ENCODE results near the gene CANX.
A peak's percentile ranks its signal among the peaks of the same experiment; 100 is the strongest.
"Not testable (repeated sequence)": the region's sequence is repeated elsewhere in the genome, so short reads cannot be mapped to it uniquely, and the experiment has no call there.

CANX gene, protein sequence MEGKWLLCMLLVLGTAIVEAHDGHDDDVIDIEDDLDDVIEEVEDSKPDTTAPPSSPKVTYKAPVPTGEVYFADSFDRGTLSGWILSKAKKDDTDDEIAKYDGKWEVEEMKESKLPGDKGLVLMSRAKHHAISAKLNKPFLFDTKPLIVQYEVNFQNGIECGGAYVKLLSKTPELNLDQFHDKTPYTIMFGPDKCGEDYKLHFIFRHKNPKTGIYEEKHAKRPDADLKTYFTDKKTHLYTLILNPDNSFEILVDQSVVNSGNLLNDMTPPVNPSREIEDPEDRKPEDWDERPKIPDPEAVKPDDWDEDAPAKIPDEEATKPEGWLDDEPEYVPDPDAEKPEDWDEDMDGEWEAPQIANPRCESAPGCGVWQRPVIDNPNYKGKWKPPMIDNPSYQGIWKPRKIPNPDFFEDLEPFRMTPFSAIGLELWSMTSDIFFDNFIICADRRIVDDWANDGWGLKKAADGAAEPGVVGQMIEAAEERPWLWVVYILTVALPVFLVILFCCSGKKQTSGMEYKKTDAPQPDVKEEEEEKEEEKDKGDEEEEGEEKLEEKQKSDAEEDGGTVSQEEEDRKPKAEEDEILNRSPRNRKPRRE

GRCh38 chr5:179698935-179699615 is at the start of gene CANX:
Gene CANX, plus strand, starts transcription at chr5:179698967. Its CDS starts 6,715 bp downstream, at chr5:179705682.
- DNase-seq (ENCODE audit: low read depth in 2 of 3, low spot score in 2 of 3) = no peak

GRCh38 chr5:179649166-179649703 is 49.5 kb upstream of the CANX start:
- DNase-seq (ENCODE audit: low read depth in 2 of 3, low spot score in 2 of 3) = not testable (repeated sequence)

GRCh38 chr5:179650245-179650644 is 48.5 kb upstream of the CANX start:
- not testable (repeated sequence) for DNase-seq (ENCODE audit: low read depth in 2 of 3, low spot score in 2 of 3)

DNA sequence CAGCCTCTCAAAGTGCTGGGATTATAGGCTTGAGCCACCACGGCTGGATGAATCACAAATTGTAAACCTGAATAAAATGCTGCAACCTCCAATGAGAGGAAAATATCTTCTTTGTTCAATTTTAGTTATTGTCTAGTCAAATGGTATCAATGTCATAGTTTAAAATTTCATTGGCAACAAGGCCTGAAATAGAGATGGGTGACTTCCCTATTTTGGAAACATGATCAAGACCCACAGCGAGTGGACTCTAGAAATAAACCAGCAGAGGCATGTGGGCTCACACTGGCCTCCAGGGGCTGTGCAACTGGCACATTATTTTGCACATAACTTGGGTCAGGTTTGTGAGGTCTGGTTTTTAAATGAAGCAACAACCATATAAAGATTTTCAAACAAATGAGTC is 45.6 kb upstream of the CANX start:
- DNase-seq (ENCODE audit: low read depth in 2 of 3, low spot score in 2 of 3) = not testable (repeated sequence)

- DNase-seq (ENCODE audit: low read depth in 2 of 3, low spot score in 2 of 3) = not testable (repeated sequence)
Observed at GRCh38 chr5:179657302-179658178, 41.2 kb upstream of the CANX start.

DNA sequence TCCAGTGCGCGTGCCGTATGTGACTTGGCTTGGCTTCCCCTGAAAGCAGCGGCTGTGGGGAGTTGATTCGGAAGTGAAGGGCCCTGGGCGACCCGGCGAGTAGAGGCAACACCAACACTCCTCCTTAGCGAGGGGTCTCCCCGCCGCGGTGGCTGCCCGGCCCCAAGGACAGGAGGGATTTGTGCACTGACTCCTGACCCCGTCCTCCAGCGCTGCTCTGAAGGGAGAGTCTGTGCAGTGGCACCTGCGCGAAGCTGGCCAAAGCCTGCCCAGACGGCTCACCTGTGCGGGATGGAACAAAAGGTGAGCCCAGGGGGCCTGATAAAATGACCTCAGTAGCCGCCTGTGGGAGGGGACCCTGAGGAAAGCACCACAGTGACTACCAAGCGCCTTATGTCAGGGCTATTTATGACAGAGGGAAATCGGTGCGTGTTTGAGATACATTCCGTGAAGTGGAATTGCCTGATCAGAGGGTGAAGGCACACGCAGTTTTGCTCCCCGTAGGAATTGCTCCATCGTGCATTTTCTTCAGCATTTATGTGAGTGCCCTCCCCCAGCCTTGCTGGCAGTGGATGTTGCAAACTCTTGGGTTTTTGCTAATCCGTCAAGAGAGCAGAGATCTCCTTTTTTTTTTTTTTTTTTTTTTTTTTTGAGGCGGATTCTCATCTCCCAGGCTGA is 40.4 kb upstream of the CANX start:
- not testable (repeated sequence) for DNase-seq (ENCODE audit: low read depth in 2 of 3, low spot score in 2 of 3)

GRCh38 chr5:179661647-179662046 is 37.1 kb upstream of the CANX start:
- not testable (repeated sequence) for DNase-seq (ENCODE audit: low read depth in 2 of 3, low spot score in 2 of 3)

- no peak for DNase-seq (ENCODE audit: low read depth in 2 of 3, low spot score in 2 of 3)
Observed at GRCh38 chr5:179668391-179668790, 30.4 kb upstream of the CANX start.

- peak; percentile 82 to 93 (median 86) for DNase-seq (ENCODE audit: low read depth in 2 of 3, low spot score in 2 of 3)
Observed at GRCh38 chr5:179678223-179679013, 20.3 kb upstream of the CANX start.

DNA sequence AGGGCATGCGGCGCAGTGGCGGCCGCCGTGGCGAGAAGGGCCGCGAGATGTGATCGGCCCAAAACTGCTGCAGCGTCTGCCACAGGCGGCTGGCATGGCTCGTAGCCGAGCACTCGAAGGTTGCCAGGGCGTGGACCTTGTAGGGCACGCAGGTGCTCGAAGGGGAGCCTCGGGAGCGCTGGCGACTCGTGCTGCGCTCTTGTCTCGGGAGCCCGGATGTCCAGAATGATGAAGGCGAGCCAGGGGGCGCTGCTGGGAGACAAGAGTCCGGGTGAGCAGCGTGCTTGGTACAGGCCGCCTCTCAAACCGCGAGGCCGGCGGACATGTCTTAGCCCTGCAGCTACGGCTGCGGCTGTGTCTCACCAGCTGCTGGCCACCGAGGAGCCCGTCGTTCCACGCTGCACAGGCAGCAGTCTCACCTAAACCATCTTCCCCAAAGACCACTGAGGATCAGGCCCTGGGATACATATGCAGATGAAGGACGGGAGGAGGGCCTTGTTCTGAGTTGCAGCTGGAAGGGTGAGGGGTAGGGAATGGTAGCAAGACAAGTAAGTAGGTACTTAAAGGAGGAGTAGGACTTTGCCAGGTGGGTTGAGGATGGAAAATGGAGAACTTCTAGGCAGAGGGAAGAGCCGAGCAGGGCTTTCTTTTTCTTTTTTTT is 19.6 kb upstream of the CANX start:
- DNase-seq (ENCODE audit: low read depth in 2 of 3, low spot score in 2 of 3) = peak; percentile 44 to 55 (median 51)

DNA sequence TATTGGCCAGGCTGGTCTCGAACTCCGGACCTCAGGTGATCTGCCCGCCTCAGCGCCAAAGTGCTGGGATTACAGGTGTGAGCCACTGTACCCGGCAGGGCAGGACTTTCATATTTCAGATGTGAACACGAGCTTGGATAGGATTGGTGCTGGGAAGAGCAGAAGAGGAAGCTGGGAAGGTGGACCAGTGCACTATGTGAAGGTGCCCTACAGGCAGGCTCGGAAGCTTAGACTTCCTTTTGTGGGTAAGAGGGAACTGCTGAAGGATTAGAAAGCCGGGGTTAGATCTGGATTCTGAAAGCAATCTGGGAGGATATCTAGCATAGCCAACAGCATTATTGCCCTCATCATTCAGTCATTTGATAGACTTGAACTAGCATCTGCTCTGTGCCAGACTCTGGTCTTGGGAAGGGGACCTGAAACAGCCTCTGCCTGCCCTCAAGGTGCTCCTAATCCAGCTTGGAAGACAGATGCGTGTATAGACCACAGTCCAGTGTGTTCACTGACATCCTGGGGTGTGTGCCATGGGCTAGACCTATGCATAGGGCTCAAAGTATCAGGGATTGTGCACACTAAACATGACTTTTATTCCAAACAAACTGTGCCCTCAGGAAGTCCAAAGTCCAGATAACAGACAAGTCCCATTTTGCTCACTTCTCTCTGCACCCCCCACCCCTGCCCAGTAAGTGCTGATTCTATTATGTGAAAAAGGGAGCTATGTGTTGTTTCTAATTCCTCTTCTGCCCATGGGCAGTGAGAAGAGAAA is 18.6 kb upstream of the CANX start:
- no peak for DNase-seq (ENCODE audit: low read depth in 2 of 3, low spot score in 2 of 3)

DNA sequence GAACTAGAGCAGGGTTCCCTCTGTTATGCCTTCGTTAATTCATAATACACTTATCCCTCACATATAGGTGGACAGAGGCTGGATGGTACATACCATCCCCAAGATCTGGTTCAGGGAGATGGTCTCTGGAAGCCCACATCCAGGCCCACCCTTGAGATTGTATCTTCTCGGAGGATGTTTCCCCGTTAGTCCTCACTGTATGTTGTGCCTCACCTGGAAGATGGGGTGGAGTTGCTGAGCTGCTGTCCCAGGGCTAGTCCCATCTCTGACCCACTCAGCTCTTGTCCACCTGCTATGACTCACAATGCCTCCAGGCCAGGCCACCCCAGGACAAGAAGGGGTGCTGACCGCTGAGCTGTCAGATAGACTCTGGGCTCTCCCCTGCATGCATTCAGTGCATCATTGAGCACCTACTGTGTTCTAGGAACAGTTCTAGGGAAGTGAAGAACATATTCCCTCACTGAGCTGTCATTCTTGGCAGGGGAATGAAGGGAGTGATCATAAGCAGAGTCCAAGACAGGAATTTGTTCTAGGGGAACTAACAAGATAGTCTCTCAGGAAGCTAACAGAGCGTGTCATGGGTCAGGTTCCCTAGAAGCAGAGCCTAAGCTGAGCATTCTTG is 17.9 kb upstream of the CANX start, which contains the start of gene CBY3:
CBY3 (minus strand) TSS at position 255 of the 622 bp plus-strand sequence; CDS start at position 139, 116 bp downstream.
- DNase-seq (ENCODE audit: low read depth in 2 of 3, low spot score in 2 of 3) = no peak

DNA sequence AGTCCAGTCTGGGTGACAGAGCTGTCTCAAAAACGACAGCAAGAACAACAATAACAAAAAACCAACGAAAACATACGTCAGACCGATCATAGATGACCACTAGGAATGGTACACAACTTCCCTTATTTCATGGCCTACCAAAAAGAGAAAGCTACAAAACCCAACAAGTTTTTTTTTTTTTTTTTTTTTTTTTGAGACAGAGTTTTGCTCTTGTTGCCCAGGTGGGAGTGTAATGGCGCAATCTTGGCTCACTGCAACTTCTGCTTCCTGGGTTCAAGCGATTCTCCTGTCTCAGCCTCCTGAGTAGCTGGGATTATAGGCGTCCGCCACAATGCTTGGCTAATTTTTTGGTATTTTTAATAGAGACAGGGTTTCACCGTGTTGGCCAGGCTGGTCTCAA is 9.6 kb upstream of the CANX start:
- DNase-seq (ENCODE audit: low read depth in 2 of 3, low spot score in 2 of 3) = not testable (repeated sequence)

DNA sequence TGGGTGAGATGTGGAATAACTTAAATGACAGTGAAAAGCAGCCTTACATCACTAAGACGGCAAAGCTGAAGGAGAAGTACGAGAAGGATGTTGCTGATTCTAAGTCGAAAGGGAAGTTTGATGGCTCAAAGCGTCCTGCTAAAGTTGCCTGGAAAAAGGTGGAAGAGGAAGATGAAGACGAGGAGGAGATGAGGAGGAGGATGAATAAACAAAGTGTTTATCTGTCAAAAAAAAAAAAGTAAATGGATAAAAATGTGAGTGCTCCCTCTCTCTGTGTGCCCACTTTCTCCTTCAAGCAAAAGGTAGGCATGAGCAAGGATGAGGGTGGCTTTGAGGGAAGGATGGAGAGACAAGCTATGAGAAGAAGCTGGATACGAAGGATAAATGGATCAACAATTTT is 4.2 kb upstream of the CANX start:
- no peak for DNase-seq (ENCODE audit: low read depth in 2 of 3, low spot score in 2 of 3)

- DNase-seq (ENCODE audit: low read depth in 2 of 3, low spot score in 2 of 3) = no peak
Observed at GRCh38 chr5:179696603-179697002, 2.2 kb upstream of the CANX start.

- DNase-seq (ENCODE audit: low read depth in 2 of 3, low spot score in 2 of 3) = no peak
Observed at GRCh38 chr5:179697108-179697507, 1.7 kb upstream of the CANX start.

- DNase-seq (ENCODE audit: low read depth in 2 of 3, low spot score in 2 of 3) = not testable (repeated sequence)
Observed at GRCh38 chr5:179697543-179697942, 1.2 kb upstream of the CANX start.

All from activated CD8-positive, alpha-beta memory T cell treated with anti-CD3 and anti-CD28 coated beads for 48 hours (primary cell).